EH (cell line): ENCODE data around the gene RNF32.
A peak's percentile ranks its signal among the peaks of the same experiment; 100 is the strongest.
"Not testable (repeated sequence)": the region's sequence is repeated elsewhere in the genome, so short reads cannot be mapped to it uniquely, and the experiment has no call there.

Experiments
- DNase-seq: peaks from one replicate; pipeline ENCODE4 v3.0.0-alpha.2; 2015; ENCODE audit warnings: low read depth

RNF32 gene

DNA sequence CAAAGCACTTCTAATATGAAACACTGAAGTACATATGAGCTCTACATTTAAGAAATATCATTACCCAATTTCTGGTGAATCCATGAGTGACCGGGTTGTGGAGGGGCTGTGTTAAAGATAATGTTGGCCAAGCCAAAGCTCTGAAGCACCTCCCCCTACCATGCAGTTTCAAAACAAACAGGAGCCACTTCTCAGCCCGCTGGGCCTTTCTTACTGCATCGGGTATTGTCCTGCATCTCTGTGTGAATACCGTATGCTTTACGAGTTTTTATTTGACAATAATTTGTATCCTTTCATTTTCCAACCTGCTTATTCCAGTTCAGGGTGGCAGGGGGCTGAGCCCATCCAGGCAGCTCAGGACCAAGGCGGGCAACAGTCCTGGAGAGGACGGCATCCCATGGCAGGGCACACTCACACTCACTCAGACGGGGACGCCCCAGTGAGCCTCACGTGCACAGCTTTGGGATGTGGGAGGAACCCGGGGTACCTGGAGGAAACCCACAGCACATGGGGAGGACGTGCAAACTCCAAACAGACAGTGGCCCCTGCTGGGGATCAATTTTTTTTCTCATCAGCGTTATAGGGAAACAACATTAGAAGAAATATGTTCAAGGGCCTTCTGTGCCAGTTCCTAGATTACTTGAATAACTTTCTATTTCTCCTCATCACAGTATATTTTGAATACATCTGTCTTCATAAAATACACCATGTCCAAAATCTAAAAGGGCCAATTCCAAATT is 1.9 kb downstream of the RNF32 start:
- DNase-seq, result no peak

DNA sequence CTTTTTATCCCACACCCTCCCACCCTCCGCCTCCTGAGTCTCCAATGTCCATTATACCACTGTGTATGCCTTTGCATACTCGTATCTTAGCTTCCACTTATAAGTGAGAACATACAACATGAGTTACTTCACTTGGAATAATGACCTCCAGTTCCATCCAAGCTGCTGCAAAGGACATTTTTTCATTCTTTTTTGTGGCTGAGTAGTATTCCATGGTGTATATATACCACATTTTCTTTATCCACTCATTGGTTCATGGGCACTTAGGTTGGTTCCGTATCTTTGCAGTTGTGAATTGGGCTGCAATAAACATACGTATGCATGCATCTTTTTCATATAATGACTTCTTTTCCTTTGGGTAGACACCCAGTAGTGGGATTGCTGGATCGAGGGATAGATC is 6.8 kb downstream of the RNF32 start:
- not testable (repeated sequence) for DNase-seq

DNA sequence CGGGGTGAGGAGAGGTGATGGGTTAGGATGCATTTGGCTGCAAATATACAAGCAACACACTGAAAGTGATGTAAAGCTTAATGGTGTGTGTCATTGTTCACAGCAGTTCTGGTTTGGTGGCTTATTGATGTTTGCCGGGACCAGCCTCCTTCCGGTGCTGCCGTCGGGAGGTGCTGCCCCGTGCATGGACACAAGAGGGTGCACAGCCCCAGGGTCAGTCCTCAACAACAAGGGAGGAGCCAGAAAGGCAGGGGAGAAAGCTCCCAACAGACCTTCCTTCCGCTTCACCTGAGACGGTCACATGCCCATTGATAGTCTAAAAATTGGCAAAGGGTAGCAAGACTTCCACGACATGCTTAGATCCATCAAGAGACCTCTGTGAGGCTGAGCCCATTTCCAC is 9.5 kb downstream of the RNF32 start:
- DNase-seq, result peak; percentile 39

DNA sequence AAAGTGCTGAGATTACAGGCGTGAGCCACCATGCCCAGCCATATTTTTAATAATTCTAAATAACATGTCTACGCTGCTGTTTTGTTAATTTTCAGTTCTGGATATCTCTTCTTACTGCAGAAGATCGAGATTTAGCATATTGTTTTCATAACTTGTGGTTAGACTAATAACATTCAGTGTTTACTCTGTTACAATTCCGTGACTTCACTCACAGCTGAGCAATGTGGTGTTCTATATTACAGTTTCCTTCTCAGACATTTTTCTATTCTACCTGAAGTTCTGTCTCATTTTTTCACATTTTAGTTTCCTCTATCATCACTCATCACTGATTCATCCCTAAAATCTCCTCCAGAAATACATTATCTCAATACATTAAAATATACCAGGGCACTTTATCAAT is 10.9 kb downstream of the RNF32 start:
- DNase-seq, result no peak

DNA sequence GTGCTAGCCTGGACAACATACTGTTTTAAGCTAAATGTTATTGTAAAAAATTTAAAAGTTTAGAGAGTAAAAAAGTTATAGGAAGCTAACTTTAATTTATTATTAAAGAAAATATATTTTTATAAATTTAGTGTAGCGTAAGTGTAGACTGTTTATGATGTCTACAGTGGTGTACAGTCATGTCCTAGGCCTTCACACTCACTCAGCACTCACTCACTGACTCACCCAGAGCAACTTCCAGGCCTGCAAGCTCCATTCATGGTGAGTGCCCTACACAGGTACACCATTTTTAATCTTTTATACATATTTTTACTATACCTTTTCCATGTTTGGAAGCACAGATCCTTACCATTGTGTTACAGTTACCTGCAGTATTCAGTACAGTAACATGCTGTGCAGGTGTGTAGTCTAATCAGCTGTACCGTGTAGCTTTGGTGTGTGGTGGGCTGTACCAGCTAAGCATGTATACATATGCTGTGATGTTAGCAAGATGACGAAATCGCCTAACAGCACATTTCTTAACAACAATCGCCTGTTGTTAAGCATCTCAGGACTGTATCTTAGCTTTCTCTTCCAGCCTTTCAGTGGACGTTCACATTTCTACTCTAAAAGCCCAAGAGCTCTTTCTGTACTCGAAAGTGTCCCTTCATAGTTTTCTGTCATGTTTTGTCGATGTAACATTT is 12.5 kb downstream of the RNF32 start:
- DNase-seq, result peak; percentile 14

DNA sequence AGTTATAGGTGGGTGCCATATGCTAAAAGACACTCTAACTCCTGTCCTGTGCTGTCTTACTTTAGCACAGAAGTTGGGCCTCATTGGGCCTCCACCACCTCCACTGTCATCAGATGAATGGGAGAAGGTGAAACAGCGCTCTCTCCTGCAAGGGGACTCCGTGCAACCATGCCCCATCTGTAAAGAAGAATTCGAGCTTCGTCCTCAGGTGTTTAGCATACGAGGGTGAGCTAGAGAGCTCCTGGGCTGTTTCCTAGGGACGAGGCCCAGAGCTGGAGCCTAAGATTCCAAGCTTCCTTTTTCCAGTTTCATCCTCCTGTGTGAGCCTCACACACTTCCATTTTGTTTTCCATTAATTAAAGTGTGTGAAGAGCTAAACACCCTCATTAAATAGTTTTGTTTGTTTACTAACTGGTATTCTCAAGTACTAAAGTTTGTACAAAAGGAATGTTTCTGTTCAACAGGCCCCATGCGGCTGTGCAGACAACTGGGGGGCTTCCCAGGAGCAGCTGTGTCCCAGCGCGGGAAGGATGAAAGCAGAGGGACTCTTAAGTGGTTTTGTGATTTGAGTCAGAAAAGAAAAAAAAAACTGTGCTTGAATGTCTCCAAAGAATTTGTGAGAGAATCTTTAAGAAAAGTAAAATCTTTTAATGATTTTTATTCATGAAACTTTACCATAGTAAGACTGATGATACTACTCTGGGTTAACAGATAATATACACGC is 14.1 kb downstream of the RNF32 start:
- DNase-seq, result no peak

DNA sequence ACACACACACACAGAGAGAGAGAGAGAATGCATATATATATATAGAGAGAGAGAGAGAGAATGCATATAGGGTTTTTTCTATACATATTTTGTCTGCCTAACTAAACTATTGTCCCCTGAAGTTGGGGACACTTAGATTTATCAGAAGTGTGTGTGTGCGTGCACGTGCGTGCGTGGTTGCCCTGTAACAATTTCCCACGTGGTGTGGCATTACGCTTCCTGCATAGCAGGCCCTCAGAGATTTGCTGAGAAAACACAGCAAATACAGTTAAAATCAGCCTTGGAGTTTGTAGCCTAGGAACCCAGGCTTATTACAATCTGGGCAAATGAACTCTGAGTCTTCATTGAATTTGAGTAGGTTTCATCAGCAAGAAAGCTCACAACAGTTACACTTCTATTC is 14.7 kb downstream of the RNF32 start:
- DNase-seq, result no peak

DNA sequence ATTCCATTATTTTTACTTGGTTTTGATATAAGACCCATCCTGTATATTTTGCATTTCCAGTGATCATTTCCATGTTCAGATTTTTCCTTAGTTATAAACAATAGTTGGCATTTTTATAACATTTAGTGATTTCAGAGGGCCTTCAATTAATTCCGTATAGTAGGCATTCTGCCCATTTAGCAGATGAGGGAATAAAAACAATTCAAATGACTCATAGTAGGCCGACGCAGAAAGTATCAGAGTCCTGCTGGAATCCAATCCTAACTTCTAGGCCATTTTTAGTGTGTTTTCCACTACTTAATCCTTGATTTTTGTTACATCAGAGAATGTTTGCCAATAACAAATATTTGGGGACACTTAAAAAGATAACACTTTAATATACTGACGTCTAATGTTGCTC is 15.4 kb downstream of the RNF32 start:
- DNase-seq, result no peak

DNA sequence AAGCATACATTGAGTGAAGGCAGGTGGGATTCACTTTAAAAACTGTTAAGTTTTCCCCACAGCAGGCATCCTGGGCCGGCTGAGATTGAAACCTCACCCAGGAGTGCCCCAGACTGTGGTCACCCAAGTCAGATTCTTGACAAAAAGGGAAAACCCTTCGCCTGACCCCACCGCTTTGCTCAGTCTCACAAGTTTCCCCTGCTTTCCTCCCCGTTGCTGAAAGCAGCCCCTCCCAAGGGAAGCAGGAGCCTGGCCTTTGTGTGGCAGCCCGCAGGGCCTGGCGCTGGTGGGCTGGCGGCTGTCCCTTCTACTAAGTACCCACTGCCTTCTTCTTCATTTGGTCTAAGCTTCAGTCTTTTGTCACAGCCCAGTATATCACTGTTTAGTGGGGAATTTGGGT is 16.0 kb downstream of the RNF32 start:
- no peak for DNase-seq

DNA sequence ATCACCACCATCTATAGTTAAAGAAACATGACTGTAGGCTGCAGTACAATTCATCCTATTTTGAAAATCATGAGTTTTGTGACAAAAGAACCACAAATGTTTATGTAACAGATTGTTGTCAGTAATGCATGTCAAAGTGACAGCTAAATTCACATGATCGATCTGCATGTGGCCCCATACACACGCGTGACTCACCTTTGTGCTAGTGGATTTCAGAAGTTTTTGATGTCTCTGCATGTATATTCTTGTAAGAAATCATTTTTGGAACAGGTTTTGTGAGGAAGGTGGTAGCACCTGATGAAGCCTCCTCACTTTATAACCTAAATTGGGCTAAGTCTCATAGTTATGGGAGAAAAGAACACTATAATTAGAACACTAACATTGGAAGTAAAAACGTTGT is 17.1 kb downstream of the RNF32 start:
- DNase-seq, result no peak

DNA sequence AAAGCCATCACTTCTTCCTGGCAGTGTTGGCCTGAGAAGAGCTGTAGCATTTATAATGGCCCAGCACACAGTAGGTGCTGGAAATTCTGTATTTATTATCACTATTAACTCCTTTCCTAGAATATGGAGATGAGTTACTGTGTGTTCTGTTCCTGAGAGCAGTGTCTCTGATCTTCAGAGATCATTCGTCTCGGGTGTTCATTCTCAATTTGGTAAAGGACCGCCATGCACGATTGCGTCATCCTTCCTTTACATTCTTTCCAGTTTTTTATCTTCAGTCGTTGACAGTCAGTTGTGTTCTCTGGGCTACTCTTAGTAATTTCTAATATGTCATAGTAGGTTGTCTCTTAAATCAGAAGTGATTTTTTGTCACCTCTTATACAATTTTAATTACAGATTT is 18.6 kb downstream of the RNF32 start:
- DNase-seq, result no peak

DNA sequence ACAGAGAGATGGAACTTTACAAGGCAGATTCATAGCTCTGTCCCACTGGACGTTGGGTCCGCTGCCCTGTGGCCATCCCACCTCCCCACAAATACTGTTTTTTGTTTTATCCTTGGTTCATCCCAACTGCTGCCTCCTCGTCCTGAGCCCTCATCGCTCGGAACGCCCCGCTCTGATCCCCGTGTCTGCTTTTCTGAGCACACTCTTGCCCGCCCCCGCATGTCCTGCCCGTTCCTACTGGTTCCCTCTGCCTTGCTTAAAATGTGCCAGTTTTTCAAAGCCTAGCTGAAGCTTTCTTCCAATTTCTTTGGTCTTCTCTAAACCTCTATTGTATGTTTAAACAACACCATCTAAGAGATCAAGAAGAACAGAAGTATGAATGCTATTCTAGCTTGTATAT is 19.4 kb downstream of the RNF32 start:
- no peak for DNase-seq

DNA sequence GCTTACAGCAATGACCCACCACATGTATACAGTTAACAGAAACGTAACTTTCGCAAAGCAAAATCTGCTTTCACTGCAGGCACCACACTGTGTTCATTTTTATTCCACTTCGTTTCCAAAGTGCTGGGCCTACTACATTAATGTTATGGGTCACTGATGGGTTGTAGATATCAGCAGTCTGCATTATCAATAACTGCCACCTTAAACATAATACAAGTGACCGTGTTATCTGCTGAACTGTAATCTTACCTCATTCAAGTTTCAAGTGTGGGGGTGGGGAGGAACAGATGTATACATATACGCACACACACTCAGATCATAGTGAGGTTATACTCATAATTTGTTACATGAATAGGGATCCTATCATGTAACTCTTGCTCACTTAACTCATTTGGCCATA is 21.1 kb downstream of the RNF32 start:
- DNase-seq, result no peak

DNA sequence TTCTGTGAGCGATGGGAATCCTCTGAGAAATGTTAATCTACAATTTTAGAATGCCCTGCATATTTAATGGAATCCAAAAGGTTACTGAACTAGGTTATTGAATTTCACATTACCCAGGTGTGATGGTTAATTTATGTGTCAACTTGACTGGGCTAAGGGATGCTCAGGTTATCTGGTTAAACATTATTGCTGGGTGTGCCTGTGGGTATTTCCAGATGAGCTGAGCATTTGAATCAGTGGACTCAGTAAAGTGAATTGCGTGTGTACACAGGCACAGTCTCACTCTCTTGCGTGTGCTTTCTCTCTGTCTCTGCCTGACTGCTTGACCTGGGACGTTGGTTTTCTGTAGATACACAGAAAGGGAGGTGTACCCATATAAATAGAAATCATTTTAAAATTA is 21.7 kb downstream of the RNF32 start:
- no peak for DNase-seq

DNA sequence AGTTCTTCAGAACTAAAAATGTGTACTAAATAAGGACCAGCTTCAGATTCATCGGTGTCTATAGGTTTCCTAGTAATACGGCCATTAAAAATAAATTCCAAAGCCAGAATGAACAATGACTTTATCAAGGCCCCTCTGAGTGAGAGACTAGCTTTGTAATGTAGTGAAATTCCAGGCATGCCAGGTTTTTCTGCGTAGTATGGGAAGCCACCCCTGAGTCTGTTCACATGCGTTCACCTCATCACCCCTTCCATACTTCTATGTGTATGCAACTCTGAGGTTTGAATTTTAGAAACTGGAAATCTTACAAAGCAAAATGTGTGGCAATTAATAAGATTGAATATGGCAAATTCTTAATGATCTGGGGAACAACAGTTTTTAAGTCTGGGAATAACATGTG is 24.5 kb downstream of the RNF32 start:
- DNase-seq, result no peak

DNA sequence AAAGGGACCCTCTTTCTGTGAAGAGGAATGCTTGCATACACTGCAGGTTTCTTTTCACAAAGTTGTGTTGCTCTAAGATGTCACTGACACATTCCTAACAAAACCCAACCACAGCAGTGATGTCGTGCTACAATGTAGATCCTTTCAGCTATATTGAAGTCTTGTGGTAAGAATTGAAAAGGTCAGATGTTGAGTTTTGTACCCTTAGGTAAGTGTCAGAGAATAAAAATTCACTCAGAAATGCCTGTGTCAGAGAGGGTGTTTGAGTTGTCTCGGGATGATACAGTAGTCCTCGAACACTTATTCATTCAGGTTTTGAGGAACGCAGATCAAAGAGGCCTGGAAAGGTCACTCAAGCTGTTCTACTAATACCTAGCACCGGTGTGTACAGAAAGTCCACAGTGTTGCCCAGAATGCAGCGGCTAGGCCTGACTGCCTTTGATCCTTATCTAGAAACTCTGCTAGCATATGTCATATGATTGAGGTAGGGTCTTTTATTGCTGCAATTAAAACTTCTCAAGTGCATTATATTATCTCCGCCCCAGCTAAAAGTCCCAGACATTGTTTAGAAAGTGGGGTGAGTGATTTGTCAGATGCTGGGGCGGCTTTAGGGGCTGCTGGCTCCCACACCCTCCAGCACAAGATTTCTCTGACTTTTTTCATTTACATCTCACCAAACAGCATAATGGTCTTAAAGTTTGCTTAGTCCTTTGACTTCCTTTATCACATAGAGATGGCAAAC is 26.0 kb downstream of the RNF32 start:
- no peak for DNase-seq

DNA sequence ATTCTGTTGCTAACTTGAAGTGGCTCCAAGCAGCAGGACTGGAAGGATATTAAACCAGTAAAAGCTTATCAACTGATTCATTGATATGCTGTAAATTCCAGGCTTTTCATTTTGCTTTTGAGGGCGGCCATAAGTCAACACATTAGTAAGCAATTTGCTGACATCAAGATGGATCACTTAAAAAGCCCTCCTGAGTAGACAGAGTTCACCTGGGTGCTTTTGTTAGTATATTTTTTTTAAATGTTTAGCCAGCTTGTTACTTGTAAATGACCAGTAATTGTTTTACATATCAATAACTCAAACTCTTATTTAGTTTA is 26.5 kb downstream of the RNF32 start:
- DNase-seq, result no peak

DNA sequence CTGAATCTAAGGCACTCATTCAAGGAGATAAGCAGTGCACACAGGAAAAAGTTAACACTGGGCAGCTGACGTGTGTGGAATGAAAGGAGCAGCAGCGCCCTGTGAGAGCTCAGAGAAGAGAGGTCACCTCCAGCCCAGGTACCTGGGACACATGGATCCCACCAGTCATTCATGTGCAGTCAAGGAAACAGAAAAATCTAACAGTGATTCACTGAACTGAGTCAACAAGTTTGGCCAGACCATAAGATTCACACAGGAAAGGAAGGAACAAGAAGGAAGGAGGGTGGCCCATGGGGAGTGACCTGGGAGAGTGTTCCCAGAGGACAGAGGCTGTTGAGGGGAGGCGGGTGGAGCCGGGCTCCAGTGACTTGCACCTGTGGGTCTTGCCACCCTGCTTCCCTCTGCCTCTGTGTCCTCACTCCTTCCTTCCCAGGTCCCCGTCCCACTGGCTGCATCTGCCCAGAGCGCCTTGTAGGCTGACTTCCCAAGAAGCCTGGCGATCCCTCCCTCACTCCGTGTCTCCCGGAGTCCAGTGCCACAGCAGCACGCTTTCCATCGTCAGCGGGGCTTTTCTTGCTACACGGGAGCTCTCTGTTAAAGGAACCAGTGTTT is 27.7 kb downstream of the RNF32 start:
- DNase-seq, result no peak

DNA sequence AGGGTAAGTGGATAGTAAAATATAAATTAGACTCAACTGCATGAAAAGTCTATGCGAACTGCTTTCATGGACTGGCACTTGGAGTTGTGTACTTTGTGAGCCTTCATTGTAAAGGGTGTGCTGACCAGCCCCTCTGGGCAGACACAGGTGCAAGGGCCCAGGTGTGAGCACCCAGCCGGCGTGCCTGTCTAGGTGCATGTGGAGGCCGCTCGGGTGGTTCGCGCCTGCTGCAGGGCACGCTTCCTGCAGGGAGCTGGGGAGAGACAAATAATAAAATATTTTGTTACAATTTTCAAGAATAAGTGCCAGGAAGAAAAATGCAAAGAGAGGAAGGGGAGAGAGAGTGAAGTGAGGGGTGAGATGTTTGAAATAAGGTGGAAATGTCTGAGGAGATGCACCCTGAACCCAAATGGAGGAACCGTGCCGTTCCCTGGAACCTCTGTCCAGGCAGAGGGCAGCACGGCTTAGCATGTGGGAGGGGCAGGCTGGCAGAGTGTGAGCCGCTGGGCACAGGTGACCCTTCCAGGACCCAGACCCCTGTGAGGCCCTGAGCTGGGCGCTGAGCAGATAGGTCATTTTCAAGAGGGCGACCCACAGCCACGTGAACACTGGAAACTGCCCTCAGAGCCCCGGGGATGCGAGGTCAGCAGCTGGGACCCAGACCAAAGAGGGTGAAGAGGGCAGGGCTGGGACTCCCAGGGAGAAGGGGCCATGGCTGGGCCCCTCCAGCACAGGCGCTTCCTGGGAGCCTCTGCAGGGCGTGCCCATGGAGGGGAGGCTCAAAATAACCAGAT is 28.7 kb downstream of the RNF32 start:
- DNase-seq, result no peak

DNA sequence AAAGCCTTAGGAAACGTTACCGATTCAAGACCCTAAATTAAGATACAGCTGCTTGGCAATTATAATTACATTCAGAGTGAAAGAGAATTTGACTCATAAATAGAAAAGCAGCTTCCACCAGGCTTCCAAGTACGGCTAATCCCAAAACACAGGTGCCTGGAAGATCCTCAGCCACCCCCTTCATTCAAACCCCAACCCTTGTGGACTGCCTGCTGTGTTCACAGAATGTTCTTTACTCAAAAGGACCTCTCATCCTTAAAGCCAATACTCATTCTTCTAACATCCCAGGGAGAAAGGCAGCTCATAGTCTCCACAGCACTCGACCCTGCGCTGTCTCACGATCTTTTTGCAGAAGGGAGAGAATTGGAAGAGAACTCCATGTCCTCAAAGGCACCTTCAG is 32.9 kb downstream of the RNF32 start:
- DNase-seq, result no peak

DNA sequence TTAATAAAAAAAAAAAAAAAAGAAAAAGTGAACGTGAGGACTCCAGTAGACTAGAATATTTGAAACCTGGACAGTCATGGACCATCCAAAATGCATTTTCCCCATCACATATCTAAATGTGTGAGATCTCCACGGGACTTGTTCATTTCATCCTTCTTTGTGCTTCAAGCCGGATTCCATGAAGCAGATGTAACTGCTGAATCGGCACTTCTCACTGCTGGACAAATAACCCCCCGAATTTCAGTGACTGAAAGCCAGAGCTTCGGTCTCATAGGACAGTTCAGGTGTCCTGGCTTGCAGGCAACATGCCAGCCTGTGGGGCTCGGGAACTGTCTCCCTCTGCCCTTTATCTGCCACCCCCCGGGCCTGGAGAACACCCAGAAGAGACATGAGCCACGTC is 33.3 kb downstream of the RNF32 start:
- DNase-seq, result no peak

DNA sequence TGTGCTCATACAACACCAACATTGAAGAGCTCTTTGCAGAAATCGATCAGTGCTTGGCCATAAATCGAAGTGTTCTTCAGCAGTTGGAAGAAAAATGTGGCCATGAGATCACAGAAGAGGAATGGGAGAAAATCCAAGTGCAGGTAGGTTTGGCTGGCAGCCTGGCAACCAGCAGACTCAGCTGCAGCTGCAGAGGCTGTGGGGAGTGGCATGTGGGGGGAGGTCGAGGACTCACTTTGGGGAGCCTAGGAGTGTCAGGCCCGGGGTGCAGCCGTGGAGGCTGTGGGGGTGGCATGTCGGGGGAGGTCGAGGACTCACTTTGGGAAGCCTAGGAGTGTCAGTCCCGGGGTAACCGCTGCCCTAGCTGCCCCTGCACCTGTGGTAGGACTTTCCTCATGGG is 35.1 kb downstream of the RNF32 start:
- DNase-seq, result no peak
